Omental fat pad (tissue), 4 donors: ENCODE results near the gene CCDC117. TPM values are rescaled to one million over a fixed set of nuclear protein-coding genes. Genes with fewer than 3 reads are reported as not detected.

Source experiments
- ATAC-seq: fragments of 150-250 bp; one replicate; pipeline ENCODE4 v1.9.1; 2016; ENCODE audit warnings: mild to moderate bottlenecking, moderate library complexity; ENCODE audit not compliant: low FRiP score
- DNase-seq: peaks from one replicate; pipeline ENCODE4 v3.0.0-alpha.2; 2019; ENCODE audit warnings: low spot score
- small RNA-seq: library from RNA; depleted of rRNA; stranded (forward); fragments of <200 nt; gene quantifications from one replicate; pipeline ENCODE3, GENCODE V24; 2016
- total RNA-seq, 4 donors: library from RNA; depleted of rRNA; stranded (reverse); fragments of >200 nt; gene quantifications; one replicate each; pipeline ENCODE4 v1.1.0, GENCODE V29; 2016
- TF ChIP-seq, protein P1 (sequence below), 3 donors: fragments of 450-650 bp; IDR thresholded peaks; one replicate each; pipeline ENCODE4 v1.5.1; 2016 to 2017; ENCODE audit warnings: antibody characterized with exemption in 3 of 3, mild to moderate bottlenecking in 3 of 3, moderate library complexity in 2 of 3

Gene CCDC117
- total RNA-seq, 4 donors from 2014 or later, result 10.1 to 22.9 (median 18.2) TPM

DNA sequence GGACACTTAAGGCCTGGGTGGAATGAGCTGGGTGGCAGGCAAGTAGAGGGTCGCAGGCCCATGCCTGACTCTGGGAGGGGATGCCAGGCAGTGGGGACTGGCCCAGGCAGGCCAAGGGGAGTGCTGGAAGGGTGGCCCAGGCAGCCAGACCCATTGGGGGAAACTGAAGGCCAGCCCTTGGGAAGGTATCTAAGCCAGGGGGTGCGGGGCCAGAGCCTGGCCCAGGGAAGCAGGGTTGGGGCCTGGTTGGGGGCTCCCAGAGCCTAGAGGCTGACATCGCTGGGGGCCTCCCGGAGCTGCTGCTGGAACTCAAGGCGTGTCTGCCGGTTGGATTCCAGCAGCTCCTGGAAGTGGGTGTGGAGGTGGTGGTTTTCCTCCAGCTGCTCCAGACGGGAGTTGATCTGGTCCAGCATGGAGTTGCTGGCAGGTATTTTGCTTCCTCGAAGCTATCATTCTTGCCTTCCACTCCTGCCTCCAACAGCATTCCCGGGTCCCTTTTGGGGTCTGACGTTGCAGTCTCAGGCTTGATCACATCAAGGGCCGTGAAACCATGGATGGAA lies 63.2 kb downstream of the CCDC117 start:
- ATAC-seq (no peak), DNase-seq (no peak)
- TF ChIP-seq, protein P1, sequence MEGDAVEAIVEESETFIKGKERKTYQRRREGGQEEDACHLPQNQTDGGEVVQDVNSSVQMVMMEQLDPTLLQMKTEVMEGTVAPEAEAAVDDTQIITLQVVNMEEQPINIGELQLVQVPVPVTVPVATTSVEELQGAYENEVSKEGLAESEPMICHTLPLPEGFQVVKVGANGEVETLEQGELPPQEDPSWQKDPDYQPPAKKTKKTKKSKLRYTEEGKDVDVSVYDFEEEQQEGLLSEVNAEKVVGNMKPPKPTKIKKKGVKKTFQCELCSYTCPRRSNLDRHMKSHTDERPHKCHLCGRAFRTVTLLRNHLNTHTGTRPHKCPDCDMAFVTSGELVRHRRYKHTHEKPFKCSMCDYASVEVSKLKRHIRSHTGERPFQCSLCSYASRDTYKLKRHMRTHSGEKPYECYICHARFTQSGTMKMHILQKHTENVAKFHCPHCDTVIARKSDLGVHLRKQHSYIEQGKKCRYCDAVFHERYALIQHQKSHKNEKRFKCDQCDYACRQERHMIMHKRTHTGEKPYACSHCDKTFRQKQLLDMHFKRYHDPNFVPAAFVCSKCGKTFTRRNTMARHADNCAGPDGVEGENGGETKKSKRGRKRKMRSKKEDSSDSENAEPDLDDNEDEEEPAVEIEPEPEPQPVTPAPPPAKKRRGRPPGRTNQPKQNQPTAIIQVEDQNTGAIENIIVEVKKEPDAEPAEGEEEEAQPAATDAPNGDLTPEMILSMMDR (IDR thresholded peaks at IDR 0.05), result no peak

- ATAC-seq (no peak), DNase-seq (no peak)
- TF ChIP-seq, protein P1 (IDR thresholded peaks at IDR 0.05), result no peak
Observed at GRCh38 chr22:28837640-28838039, 65.1 kb downstream of the CCDC117 start.

Small RNA genes within 50 kb of the gene (small RNA-seq; reads per million reads assigned to genes)
- gene Z93930.1, result not detected

Other genes starting within 250 kb of the CCDC117 start
- gene TTC28, start 92.9 kb upstream of the CCDC117 start, total RNA-seq, result 100 to 1,000 TPM in 1 of 4 donors, 10 to 100 TPM in 3; 28.6 to 103 (median 50.6) TPM
- gene CHEK2, start 30.9 kb upstream of the CCDC117 start, total RNA-seq, result 1 to 10 TPM; 2.9 to 7.4 (median 4.7) TPM
- gene HSCB, start 30.7 kb upstream of the CCDC117 start, total RNA-seq, result 10 to 100 TPM in 3 of 4 donors, 1 to 10 TPM in 1; 9.5 to 21.0 (median 14.8) TPM
- gene XBP1, start 27.9 kb downstream of the CCDC117 start, total RNA-seq, result 100 to 1,000 TPM; 208 to 343 (median 245) TPM
- 10 to 100 TPM in 1 of 4 donors, 1 to 10 TPM in 3; 7.7 to 14.4 (median 8.2) TPM for gene ZNRF3, start 110.9 kb downstream of the CCDC117 start, total RNA-seq